HFFc6 (cell line): ENCODE data around the gene ARHGAP28. TPM values are rescaled to one million over a fixed set of nuclear protein-coding genes. Genes with fewer than 3 reads are reported as not detected.

Source experiments
- DNase-seq: peaks from one replicate; pipeline ENCODE4 v3.0.0-alpha.2; 2018
- H3K27ac Mint-ChIP-seq: 2 replicates; pipeline ENCODE4 v1.8.0; 2020; ENCODE audit warnings: mild to moderate bottlenecking, mixed read lengths
- H3K27me3 Mint-ChIP-seq: 2 replicates; pipeline ENCODE4 v1.8.0; 2021; ENCODE audit warnings: mild to moderate bottlenecking, moderate library complexity, mixed read lengths; ENCODE audit not compliant: insufficient read depth
- H3K36me3 Mint-ChIP-seq: 2 replicates; pipeline ENCODE4 v1.8.0; 2021; ENCODE audit warnings: low read depth, mixed read lengths
- H3K4me1 Mint-ChIP-seq: 2 replicates; pipeline ENCODE4 v1.8.0; 2020; ENCODE audit warnings: low read depth, mixed read lengths
- H3K4me3 Mint-ChIP-seq: 2 replicates; pipeline ENCODE4 v1.8.0; 2020; ENCODE audit warnings: mild to moderate bottlenecking, moderate library complexity, mixed read lengths
- H3K9me3 Mint-ChIP-seq: 2 replicates; pipeline ENCODE4 v1.8.0; 2020; ENCODE audit warnings: mild to moderate bottlenecking, mixed read lengths
- CTCF ChIP-seq: fragments of 200-600 bp; sonication (generic); IDR thresholded peaks from 2 replicates; pipeline ENCODE4 v1.5.0; 2021; ENCODE audit warnings: antibody characterized with exemption, mild to moderate bottlenecking
- total RNA-seq, 6 experiments: library from RNA; stranded (reverse); fragmentation: NEBNext Ultra II Directional; extraction: Animal tissue kit (Norgen Biotek cat#: 25700); gene quantifications; 2 replicates in 1 of 6; 3 replicates in 5 of 6; pipeline ENCODE4 v1.2.3, GENCODE V29; 2021

The ARHGAP28 gene
- total RNA-seq, 6 experiments from 2014 or later = 0.05 to 0.97 (median 0.39) TPM; not detected in 1

GRCh38 chr18:6949800-6950586, 220.5 kb downstream of the ARHGAP28 start:
- H3K4me3 Mint-ChIP-seq = no peak overlapping the region
- H3K4me1 Mint-ChIP-seq = no peaks in the 10 kb centered on the region
- peaks cover 26% of the 10 kb centered on the region for H3K9me3 Mint-ChIP-seq
- TF ChIP-seq CTCF = no peak
- H3K27me3 Mint-ChIP-seq = peaks cover 2% of the 10 kb centered on the region
- DNase-seq = no peak
- no peaks in the 10 kb centered on the region; the same call in 1 of the 2 replicates for H3K36me3 Mint-ChIP-seq
- no peak overlapping the region for H3K27ac Mint-ChIP-seq

- no peak overlapping the region for H3K4me3 Mint-ChIP-seq
- H3K36me3 Mint-ChIP-seq = no peaks in the 10 kb centered on the region; the same call in 1 of the 2 replicates
- H3K27me3 Mint-ChIP-seq = peaks cover 2% of the 10 kb centered on the region
- no peak for DNase-seq
- no peak overlapping the region for H3K27ac Mint-ChIP-seq
- H3K9me3 Mint-ChIP-seq = peaks cover 26% of the 10 kb centered on the region
- H3K4me1 Mint-ChIP-seq = no peaks in the 10 kb centered on the region
- no peak for TF ChIP-seq CTCF
These were observed 221.1 kb downstream of the ARHGAP28 start for GRCh38 chr18:6950641-6951040.

- H3K27me3 Mint-ChIP-seq = peaks cover 2% of the 10 kb centered on the region; the same call in 1 of the 2 replicates
- no peaks in the 10 kb centered on the region for H3K4me1 Mint-ChIP-seq
- no peak for TF ChIP-seq CTCF
- H3K9me3 Mint-ChIP-seq = peaks cover 26% of the 10 kb centered on the region
- DNase-seq = no peak
- no peak overlapping the region for H3K27ac Mint-ChIP-seq
- no peaks in the 10 kb centered on the region; the same call in 1 of the 2 replicates for H3K36me3 Mint-ChIP-seq
- H3K4me3 Mint-ChIP-seq = no peak overlapping the region
These were observed 222.0 kb downstream of the ARHGAP28 start for GRCh38 chr18:6951336-6952090.

- Mint-ChIP-seq H3K27me3 (no peaks in the 10 kb centered on the region; the same call in 1 of the 2 replicates), H3K27ac (no peak overlapping the region), H3K36me3 (no peaks in the 10 kb centered on the region), H3K4me3 (no peak overlapping the region), H3K9me3 (peaks cover 26% of the 10 kb centered on the region), H3K4me1 (no peaks in the 10 kb centered on the region)
- TF ChIP-seq CTCF = no peak
- no peak for DNase-seq
These were observed 225.0 kb downstream of the ARHGAP28 start for GRCh38 chr18:6954501-6954900.

GRCh38 chr18:6955304-6955703, 225.8 kb downstream of the ARHGAP28 start:
- Mint-ChIP-seq H3K36me3 (no peaks in the 10 kb centered on the region), H3K27ac (no peak overlapping the region), H3K27me3 (no peaks in the 10 kb centered on the region; the same call in 1 of the 2 replicates), H3K4me1 (no peaks in the 10 kb centered on the region), H3K9me3 (peaks cover 26% of the 10 kb centered on the region), H3K4me3 (no peak overlapping the region)
- no peak for TF ChIP-seq CTCF
- DNase-seq = no peak
